ENCODE results near the gene MYOCD. TPM values are rescaled to one million over a fixed set of nuclear protein-coding genes. Genes with fewer than 3 reads are reported as not detected.

MYOCD gene
- total RNA-seq, 4 donors from 2014 or later, result 0.63 to 12.2 (median 7.1) TPM

DNA sequence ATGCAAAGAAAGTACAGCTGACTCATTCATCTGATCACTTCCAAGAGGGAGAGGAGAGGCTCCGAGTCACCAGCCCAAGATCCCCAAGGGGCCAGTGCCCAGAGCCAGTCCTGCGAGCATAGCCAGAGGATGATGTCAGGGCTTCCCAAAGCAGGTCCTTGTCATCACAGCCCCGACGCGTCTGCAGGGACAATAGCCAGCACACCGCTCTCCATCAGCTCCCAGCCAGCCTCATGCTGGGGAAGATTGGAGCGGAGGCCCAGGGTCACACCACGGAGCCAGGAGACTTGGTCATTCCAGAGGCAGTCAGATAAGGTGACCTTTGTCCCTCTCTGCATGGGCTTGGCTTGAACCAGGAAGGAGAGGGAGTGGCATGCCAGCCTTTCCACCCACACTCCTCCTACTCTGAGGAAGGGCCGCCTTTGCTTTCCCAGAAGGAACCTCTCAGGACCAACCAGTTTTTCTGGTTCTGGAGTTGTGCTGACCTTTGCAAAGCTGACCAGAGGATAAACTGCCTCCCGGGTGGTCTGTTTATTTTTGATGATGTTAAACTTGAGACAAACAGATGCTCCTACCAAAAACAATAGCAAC is 65.3 kb downstream of the MYOCD start:
- whole genome bisulfite sequencing, 2 donors, result 21 to 26% methylated on average over 10 of the region's 10 CpGs
- Histone ChIP-seq H3K27ac (peak overlapping the region in 1 of 4 donors; percentile 14), H3K4me1 (peaks cover 0 to 9% (median 0%) of the 10 kb centered on the region in 4 donors), H3K36me3 (no peaks in the 10 kb centered on the region), H3K4me3 (no peak overlapping the region), H3K27me3 (no peaks in the 10 kb centered on the region), H3K9me3 (no peaks in the 10 kb centered on the region)
- TF ChIP-seq POLR2A (IDR thresholded peaks at IDR 0.05) (no peak), EP300 (IDR thresholded peaks at IDR 0.05) (no peak)
- TF ChIP-seq, protein P1, sequence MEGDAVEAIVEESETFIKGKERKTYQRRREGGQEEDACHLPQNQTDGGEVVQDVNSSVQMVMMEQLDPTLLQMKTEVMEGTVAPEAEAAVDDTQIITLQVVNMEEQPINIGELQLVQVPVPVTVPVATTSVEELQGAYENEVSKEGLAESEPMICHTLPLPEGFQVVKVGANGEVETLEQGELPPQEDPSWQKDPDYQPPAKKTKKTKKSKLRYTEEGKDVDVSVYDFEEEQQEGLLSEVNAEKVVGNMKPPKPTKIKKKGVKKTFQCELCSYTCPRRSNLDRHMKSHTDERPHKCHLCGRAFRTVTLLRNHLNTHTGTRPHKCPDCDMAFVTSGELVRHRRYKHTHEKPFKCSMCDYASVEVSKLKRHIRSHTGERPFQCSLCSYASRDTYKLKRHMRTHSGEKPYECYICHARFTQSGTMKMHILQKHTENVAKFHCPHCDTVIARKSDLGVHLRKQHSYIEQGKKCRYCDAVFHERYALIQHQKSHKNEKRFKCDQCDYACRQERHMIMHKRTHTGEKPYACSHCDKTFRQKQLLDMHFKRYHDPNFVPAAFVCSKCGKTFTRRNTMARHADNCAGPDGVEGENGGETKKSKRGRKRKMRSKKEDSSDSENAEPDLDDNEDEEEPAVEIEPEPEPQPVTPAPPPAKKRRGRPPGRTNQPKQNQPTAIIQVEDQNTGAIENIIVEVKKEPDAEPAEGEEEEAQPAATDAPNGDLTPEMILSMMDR (IDR thresholded peaks at IDR 0.05), result no peak
- peak in 1 of 2 donors; percentile 19 for DNase-seq (ENCODE audit: low spot score in 2 of 2)

DNA sequence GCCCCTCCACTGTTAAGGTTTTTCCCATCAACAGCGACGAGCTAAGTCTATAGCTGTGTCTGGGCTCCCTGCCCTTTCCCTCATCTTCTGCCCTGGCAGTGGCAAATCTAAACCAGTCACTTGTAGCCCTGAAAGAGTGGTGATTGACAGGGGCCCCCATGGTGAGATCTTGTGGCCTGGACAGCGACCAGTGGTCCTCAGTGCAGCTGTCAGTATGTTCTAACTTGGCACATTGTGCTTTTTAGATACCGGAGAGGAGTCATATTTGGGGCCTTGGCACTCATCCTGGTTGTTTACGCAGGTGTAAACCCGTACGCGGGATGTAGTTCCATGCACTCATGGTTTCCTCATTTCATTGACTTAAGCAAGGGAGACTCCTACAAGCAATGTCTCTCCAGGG is 66.1 kb downstream of the MYOCD start:
- Histone ChIP-seq H3K9me3 (no peaks in the 10 kb centered on the region), H3K27ac (no peak overlapping the region), H3K27me3 (no peaks in the 10 kb centered on the region), H3K4me3 (no peak overlapping the region), H3K4me1 (peaks cover 0 to 9% (median 0%) of the 10 kb centered on the region in 4 donors), H3K36me3 (no peaks in the 10 kb centered on the region)
- DNase-seq (ENCODE audit: low spot score in 2 of 2), result no peak
- WGBS, 2 donors, result 58 to 74% methylated on average over 8 of the region's 8 CpGs
- TF ChIP-seq, protein P1 (IDR thresholded peaks at IDR 0.05), result no peak
- TF ChIP-seq EP300 (IDR thresholded peaks at IDR 0.05) (no peak), POLR2A (IDR thresholded peaks at IDR 0.05) (no peak)

DNA sequence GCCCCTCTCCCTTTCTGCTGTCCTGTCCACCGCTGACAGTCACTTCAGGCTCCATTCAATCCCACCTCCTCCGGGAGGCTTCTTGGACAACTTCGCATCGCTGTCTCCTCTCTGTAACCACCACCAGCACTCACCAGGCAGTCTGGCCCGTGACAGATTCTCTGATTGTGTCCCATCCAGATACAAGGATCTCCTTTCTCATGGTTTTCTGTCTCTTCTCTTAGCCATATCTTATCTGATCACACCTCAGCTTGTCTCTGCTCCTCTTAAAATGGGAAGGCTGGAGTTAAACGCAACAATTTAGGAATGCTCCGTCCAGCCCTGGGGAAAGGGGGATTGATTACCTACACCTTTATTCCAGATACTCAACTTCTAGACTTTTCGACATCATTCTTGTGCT is 66.7 kb downstream of the MYOCD start:
- 83 to 94% methylated on average over 8 of the region's 8 CpGs for WGBS, 2 donors
- Histone ChIP-seq H3K4me3 (no peak overlapping the region), H3K36me3 (no peaks in the 10 kb centered on the region), H3K4me1 (peaks cover 0 to 6% (median 0%) of the 10 kb centered on the region in 4 donors), H3K9me3 (no peaks in the 10 kb centered on the region), H3K27me3 (no peaks in the 10 kb centered on the region), H3K27ac (no peak overlapping the region)
- TF ChIP-seq, protein P1 (IDR thresholded peaks at IDR 0.05), result no peak
- TF ChIP-seq POLR2A (IDR thresholded peaks at IDR 0.05) (no peak), EP300 (IDR thresholded peaks at IDR 0.05) (no peak)
- no peak for DNase-seq (ENCODE audit: low spot score in 2 of 2)

DNA sequence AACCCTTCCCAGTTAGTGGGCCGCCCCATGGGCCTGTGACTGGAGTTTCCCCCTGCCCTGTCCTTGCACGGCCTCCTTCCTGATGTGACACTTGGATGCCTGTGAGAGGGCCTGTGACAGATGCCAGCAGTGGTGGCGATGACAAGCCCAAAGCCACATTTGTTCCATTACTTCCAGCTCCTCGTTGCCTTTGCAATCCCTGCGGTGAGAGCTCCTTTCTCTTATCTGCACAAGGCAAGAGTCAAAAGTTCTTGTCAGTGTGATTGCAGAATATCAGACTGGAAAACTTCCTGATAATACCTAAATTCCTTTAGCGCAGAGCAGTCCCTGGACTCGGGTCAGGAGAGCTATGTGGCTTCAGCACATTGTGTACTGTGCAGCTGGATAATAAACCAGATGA is 69.2 kb downstream of the MYOCD start:
- Histone ChIP-seq H3K36me3 (no peaks in the 10 kb centered on the region), H3K4me3 (no peak overlapping the region), H3K4me1 (peaks cover 0 to 6% (median 0%) of the 10 kb centered on the region in 4 donors), H3K27ac (no peak overlapping the region), H3K9me3 (no peaks in the 10 kb centered on the region), H3K27me3 (no peaks in the 10 kb centered on the region)
- WGBS, 2 donors, result 72 to 77% methylated on average over 7 of the region's 7 CpGs
- DNase-seq (ENCODE audit: low spot score in 2 of 2), result no peak
- no peak for TF ChIP-seq POLR2A (IDR thresholded peaks at IDR 0.05)
- TF ChIP-seq, protein P1 (IDR thresholded peaks at IDR 0.05), result no peak
- TF ChIP-seq EP300 (IDR thresholded peaks at IDR 0.05), result no peak

DNA sequence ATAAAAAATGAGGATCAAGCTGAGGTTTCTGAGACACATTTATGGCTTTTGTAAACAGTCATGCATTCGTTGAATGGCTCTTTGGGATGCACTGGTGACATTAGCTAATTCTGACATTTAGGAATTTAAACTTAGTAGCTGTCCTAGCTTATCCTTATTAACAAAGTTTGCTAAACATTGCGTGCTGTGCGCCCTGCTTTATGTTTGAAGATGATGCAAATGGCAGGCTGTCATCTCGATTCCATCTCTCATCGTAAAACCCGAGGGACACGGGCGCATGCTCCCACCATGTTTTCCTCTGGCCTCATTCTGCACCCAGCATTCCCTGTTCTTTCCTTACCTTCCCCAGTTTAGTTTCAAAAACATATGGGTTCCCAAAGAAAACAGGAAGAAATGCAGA is 69.8 kb downstream of the MYOCD start:
- TF ChIP-seq POLR2A (IDR thresholded peaks at IDR 0.05) (no peak), EP300 (IDR thresholded peaks at IDR 0.05) (no peak)
- TF ChIP-seq, protein P1 (IDR thresholded peaks at IDR 0.05), result no peak
- H3K9me3 ChIP-seq, result no peaks in the 10 kb centered on the region
- DNase-seq (ENCODE audit: low spot score in 2 of 2), result no peak
- H3K27me3 ChIP-seq, result no peaks in the 10 kb centered on the region
- no peak overlapping the region for H3K27ac ChIP-seq
- no peaks in the 10 kb centered on the region for H3K36me3 ChIP-seq
- WGBS, 2 donors, result 83 to 85% methylated on average over 8 of the region's 8 CpGs
- peaks cover 0 to 6% (median 0%) of the 10 kb centered on the region in 4 donors for H3K4me1 ChIP-seq
- H3K4me3 ChIP-seq, result no peak overlapping the region

All from tibial nerve (tissue), 4 donors.